ENCODE measurements around the gene OR2K2. TPM values are rescaled to one million over a fixed set of nuclear protein-coding genes. Genes with fewer than 3 reads are reported as not detected.

OR2K2 gene
- not detected in 2 replicates for total RNA-seq
- long read RNA-seq, result 0 reads

- Mint-ChIP-seq H3K4me1 (no peaks in the 10 kb centered on the region), H3K27ac (ENCODE audit: unreplicated experiment) (no peak within 1 kb of the TSS), H3K4me3 (no peak within 1 kb of the TSS), H3K36me3 (ENCODE audit: low read depth) (no peaks in the 10 kb centered on the region), H3K9me3 (peaks cover 2% of the 10 kb centered on the region), H3K27me3 (ENCODE audit: low read depth) (peaks cover 3% of the 10 kb centered on the region)
- no peak for DNase-seq (ENCODE audit: low read depth, low spot score)
- no peak for TF ChIP-seq CTCF (conservative IDR thresholded peaks at IDR 0.05)
These were observed at the start of gene OR2K2 for GRCh38 chr9:111330124-111330523. Gene OR2K2 (minus strand): TSS chr9:111330224. CDS start chr9:111328433, 1,791 bp downstream.

- TF ChIP-seq CTCF (conservative IDR thresholded peaks at IDR 0.05), result no peak
- H3K36me3 Mint-ChIP-seq (ENCODE audit: low read depth), result peaks cover 26% of the 10 kb centered on the region
- H3K4me1 Mint-ChIP-seq, result no peaks in the 10 kb centered on the region
- no peak overlapping the region for H3K4me3 Mint-ChIP-seq
- H3K9me3 Mint-ChIP-seq, result no peaks in the 10 kb centered on the region
- no peaks in the 10 kb centered on the region for H3K27me3 Mint-ChIP-seq (ENCODE audit: low read depth)
- H3K27ac Mint-ChIP-seq (ENCODE audit: unreplicated experiment), result no peak overlapping the region
- DNase-seq (ENCODE audit: low read depth, low spot score), result no peak
These were observed 46.0 kb upstream of the OR2K2 start for GRCh38 chr9:111375817-111376564.

GRCh38 chr9:111375062-111375461 is 45.0 kb upstream of the OR2K2 start:
- H3K36me3 Mint-ChIP-seq (ENCODE audit: low read depth), result peaks cover 30% of the 10 kb centered on the region
- DNase-seq (ENCODE audit: low read depth, low spot score), result no peak
- no peak overlapping the region for H3K27ac Mint-ChIP-seq (ENCODE audit: unreplicated experiment)
- H3K27me3 Mint-ChIP-seq (ENCODE audit: low read depth), result no peaks in the 10 kb centered on the region
- no peak for TF ChIP-seq CTCF (conservative IDR thresholded peaks at IDR 0.05)
- H3K4me3 Mint-ChIP-seq, result no peak overlapping the region
- no peaks in the 10 kb centered on the region for H3K4me1 Mint-ChIP-seq
- H3K9me3 Mint-ChIP-seq, result no peaks in the 10 kb centered on the region

- Mint-ChIP-seq H3K9me3 (no peaks in the 10 kb centered on the region), H3K36me3 (ENCODE audit: low read depth) (peaks cover 37% of the 10 kb centered on the region), H3K4me1 (no peaks in the 10 kb centered on the region), H3K4me3 (no peak overlapping the region), H3K27me3 (ENCODE audit: low read depth) (no peaks in the 10 kb centered on the region), H3K27ac (ENCODE audit: unreplicated experiment) (no peak overlapping the region)
- TF ChIP-seq CTCF (conservative IDR thresholded peaks at IDR 0.05), result no peak
- no peak for DNase-seq (ENCODE audit: low read depth, low spot score)
These were observed 42.3 kb upstream of the OR2K2 start for GRCh38 chr9:111372297-111372696.

GRCh38 chr9:111366978-111367377 is 37.0 kb upstream of the OR2K2 start:
- H3K4me3 Mint-ChIP-seq, result no peak overlapping the region
- TF ChIP-seq CTCF (conservative IDR thresholded peaks at IDR 0.05), result no peak
- H3K36me3 Mint-ChIP-seq (ENCODE audit: low read depth), result peaks cover 39% of the 10 kb centered on the region
- H3K9me3 Mint-ChIP-seq, result no peaks in the 10 kb centered on the region
- no peak for DNase-seq (ENCODE audit: low read depth, low spot score)
- H3K27ac Mint-ChIP-seq (ENCODE audit: unreplicated experiment), result no peak overlapping the region
- H3K27me3 Mint-ChIP-seq (ENCODE audit: low read depth), result no peaks in the 10 kb centered on the region
- H3K4me1 Mint-ChIP-seq, result no peaks in the 10 kb centered on the region

All from neural crest cell (in vitro differentiated cells).